Stomach (tissue), 9 donors: ENCODE data around the gene MBD4. TPM values are rescaled to one million over a fixed set of nuclear protein-coding genes. Genes with fewer than 3 reads are reported as not detected.

Source experiments
- DNase-seq, 2 donors: peaks; one replicate each; pipeline versions ENCODE4 v3.0.0 to v3.0.0-alpha.2; 2013 to 2019
- H3K27ac ChIP-seq, 5 donors: fragments of 200-600 bp in 4 of 5; sonication (generic) in 4 of 5; one replicate each; pipeline ENCODE4 v1.5.1; 2013 to 2019; ENCODE audit warnings: mild to moderate bottlenecking in 1 of 5, moderate library complexity in 1 of 5
- H3K27me3 ChIP-seq, 3 donors: fragments of 200-600 bp; sonication (generic); one replicate each; pipeline ENCODE4 v1.5.1; 2017 to 2019; ENCODE audit warnings: mixed run types in 1 of 3
- H3K36me3 ChIP-seq, 4 donors: fragments of 200-600 bp; sonication (generic); 1 replicate in 3 of 4; 2 replicates in 1 of 4; pipeline ENCODE4 v1.5.1; 2016 to 2019
- H3K4me1 ChIP-seq, 4 donors: fragments of 200-600 bp; sonication (generic); one replicate each; pipeline ENCODE4 v1.5.1; 2016 to 2019
- H3K4me3 ChIP-seq, 4 donors: fragments of 200-600 bp; sonication (generic) in 3 of 4; one replicate each; pipeline ENCODE4 v1.5.1; 2016 to 2019; ENCODE audit warnings: mild to moderate bottlenecking in 1 of 4
- H3K9me3 ChIP-seq, 4 donors: fragments of 200-600 bp; sonication (generic); one replicate each; pipeline ENCODE4 v1.5.1; 2016 to 2019
- EP300 ChIP-seq: sonication (generic); formaldehyde crosslinking; IDR thresholded peaks from one replicate; pipeline ENCODE4 v1.6.1; 2017; ENCODE audit warnings: antibody characterized with exemption
- POLR2A ChIP-seq, 4 donors: fragments of 450-650 bp; IDR thresholded peaks; one replicate each; pipeline ENCODE4 v1.6.1; 2016; ENCODE audit warnings: antibody characterized with exemption in 4 of 4, control low read depth in 2 of 4, mild to moderate bottlenecking in 1 of 4, moderate library complexity in 1 of 4
- POLR2AphosphoS5 ChIP-seq, 3 donors: sonication (generic); formaldehyde crosslinking; IDR thresholded peaks; one replicate each; pipeline ENCODE4 v1.6.1; 2016; ENCODE audit warnings: antibody characterized with exemption in 3 of 3
- WGBS, 5 donors: extraction: QIAGEN DNeasy Blood & Tissue Kit in 3 of 5; methylation state at CpG; one replicate each; pipeline versions ENCODE4 v1.1.5 to v1.1.7; 2013 to 2018; 5-methylcytosine and 5-hydroxymethylcytosine counted together
- intact Hi-C: fragments of 100-400 bp; cut with DNase I; formaldehyde crosslinking; loops from one replicate; pipeline ENCODE4 v1.15.1; 2023; ENCODE audit warnings: low total_unique reads
- polyA plus RNA-seq, 3 donors: library from polyadenylated mRNA; stranded (reverse); fragments of 200-250 nt; gene quantifications; one replicate each; pipeline ENCODE4 v1.2.3, GENCODE V29; 2013
- total RNA-seq, 5 donors: library from RNA; depleted of rRNA; stranded (reverse); fragments of >200 nt; gene quantifications; one replicate each; pipeline versions ENCODE4 v1.1.0 to v1.2.3, GENCODE V29; 2014 to 2016
- TF ChIP-seq, protein P1 (sequence below), 7 experiments: fragments of 450-650 bp in 4 of 7; fragments of 200-600 bp in 3 of 7; sonication (generic) in 3 of 7; IDR thresholded peaks; one replicate each; pipeline ENCODE4 v1.5.1; 2016 to 2019; ENCODE audit warnings: antibody characterized with exemption in 7 of 7, control low read depth in 2 of 7, mild to moderate bottlenecking in 1 of 7
- donor health status: healthy with polysubstance abuse.
- donor health status: Bipolar disorder and iron deficiency.
- donor health status: healthy.

MBD4 gene
- total and polyA plus RNA-seq, 8 donors: 5.8 to 74.1 (median 21.7) TPM

DNA sequence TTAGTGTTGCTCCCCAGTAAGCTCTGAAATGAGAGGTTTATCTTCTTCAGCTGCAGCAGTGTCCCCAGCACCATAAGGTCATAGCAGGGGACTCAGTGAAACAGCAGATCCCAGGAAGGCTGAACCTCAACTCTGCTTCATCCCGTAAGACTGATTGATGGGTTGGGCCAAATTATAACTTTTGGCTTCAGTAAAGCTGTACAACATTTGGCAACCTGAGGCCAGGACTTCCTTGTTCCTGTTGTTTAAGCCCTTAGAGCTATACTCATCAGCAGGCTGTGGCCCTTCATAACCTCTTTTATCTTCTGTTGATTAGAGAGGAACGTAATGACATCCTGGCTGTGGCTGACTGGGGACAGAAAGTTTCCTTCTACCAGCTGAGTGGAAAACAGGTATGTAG lies 29.3 kb upstream of the MBD4 start:
- TF ChIP-seq EP300 (no peak), POLR2AphosphoS5 (IDR thresholded peaks at IDR 0.05) (peak in 1 of 3 donors; percentile 68)
- TF ChIP-seq, protein P1, sequence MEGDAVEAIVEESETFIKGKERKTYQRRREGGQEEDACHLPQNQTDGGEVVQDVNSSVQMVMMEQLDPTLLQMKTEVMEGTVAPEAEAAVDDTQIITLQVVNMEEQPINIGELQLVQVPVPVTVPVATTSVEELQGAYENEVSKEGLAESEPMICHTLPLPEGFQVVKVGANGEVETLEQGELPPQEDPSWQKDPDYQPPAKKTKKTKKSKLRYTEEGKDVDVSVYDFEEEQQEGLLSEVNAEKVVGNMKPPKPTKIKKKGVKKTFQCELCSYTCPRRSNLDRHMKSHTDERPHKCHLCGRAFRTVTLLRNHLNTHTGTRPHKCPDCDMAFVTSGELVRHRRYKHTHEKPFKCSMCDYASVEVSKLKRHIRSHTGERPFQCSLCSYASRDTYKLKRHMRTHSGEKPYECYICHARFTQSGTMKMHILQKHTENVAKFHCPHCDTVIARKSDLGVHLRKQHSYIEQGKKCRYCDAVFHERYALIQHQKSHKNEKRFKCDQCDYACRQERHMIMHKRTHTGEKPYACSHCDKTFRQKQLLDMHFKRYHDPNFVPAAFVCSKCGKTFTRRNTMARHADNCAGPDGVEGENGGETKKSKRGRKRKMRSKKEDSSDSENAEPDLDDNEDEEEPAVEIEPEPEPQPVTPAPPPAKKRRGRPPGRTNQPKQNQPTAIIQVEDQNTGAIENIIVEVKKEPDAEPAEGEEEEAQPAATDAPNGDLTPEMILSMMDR (IDR thresholded peaks at IDR 0.05): no peak
- H3K36me3 ChIP-seq: peaks cover 7 to 73% (median 49%) of the 10 kb centered on the region in 4 donors
- 26 to 61% (median 31%) methylated on average over 2 of the region's 2 CpGs for WGBS, 5 donors
- H3K4me3 ChIP-seq: no peak overlapping the region
- no peaks in the 10 kb centered on the region for H3K27me3 ChIP-seq
- intact Hi-C loops: no loop called here
- H3K4me1 ChIP-seq: peaks cover 0 to 15% (median 7%) of the 10 kb centered on the region in 4 donors
- H3K9me3 ChIP-seq: no peaks in the 10 kb centered on the region
- H3K27ac ChIP-seq: peak overlapping the region in 2 of 5 donors; percentile 35 to 56
- DNase-seq: peak in 1 of 2 donors; percentile 41

DNA sequence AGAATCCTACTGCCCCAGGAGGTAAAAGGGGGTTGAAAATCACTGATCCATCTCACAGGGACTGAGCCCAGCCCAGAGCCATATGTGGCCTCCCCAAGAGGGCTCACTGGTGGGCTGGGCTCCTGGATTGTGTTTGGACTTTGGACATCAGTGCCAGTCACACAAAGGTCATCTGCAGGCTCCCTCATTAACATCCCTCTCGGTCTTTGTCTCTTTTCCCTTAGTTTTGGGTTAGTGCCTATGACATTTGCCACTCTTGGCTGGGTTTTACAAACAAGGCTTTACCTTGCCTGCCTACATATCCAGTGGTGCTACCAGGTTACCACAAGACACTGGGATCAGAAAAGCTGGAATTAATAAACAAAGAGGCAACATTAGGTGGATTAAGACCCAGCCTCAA lies 28.2 kb upstream of the MBD4 start:
- peaks cover 7 to 77% (median 55%) of the 10 kb centered on the region in 4 donors for H3K36me3 ChIP-seq
- H3K4me3 ChIP-seq: no peak overlapping the region
- TF ChIP-seq POLR2AphosphoS5 (IDR thresholded peaks at IDR 0.05) (no peak), EP300 (no peak), POLR2A (IDR thresholded peaks at IDR 0.05) (no peak)
- TF ChIP-seq, protein P1 (IDR thresholded peaks at IDR 0.05): no peak
- no peak for DNase-seq
- H3K4me1 ChIP-seq: peaks cover 0 to 15% (median 7%) of the 10 kb centered on the region in 4 donors
- intact Hi-C loops: no loop called here
- H3K27ac ChIP-seq: peak overlapping the region in 1 of 5 donors; percentile 35
- no peaks in the 10 kb centered on the region for H3K27me3 ChIP-seq
- 68 to 100% (median 76%) methylated on average over 1 of the region's 1 CpG for WGBS, 5 donors
- H3K9me3 ChIP-seq: no peaks in the 10 kb centered on the region

DNA sequence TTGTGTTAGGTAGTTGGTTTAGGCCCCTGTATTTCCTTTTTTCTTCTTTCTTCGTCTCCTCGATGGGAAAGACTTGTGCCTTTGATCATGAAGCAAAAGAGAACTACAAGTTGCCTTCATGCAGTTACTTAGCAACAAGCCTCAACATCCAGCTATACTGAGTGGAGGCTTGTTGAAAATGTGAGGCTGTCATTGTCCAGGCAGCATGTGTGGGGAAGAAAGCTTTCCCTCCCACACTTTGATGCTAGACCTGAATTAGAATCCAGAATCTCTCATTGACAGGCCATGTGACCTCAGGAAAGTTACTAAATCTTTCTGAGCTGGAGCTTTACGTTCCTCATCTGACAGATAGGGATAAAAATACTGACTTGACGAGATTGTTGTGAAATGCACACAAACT lies 24.0 kb upstream of the MBD4 start:
- DNase-seq: no peak
- Histone ChIP-seq H3K27me3 (no peaks in the 10 kb centered on the region), H3K4me1 (peaks cover 0 to 14% (median 3%) of the 10 kb centered on the region in 4 donors), H3K36me3 (peaks cover 3 to 63% (median 45%) of the 10 kb centered on the region in 4 donors), H3K27ac (no peak overlapping the region), H3K4me3 (no peak overlapping the region), H3K9me3 (no peaks in the 10 kb centered on the region)
- 81 to 96% (median 91%) methylated on average over 4 of the region's 4 CpGs for WGBS, 5 donors
- intact Hi-C loops: no loop called here
- TF ChIP-seq POLR2A (IDR thresholded peaks at IDR 0.05) (no peak), EP300 (no peak), POLR2AphosphoS5 (IDR thresholded peaks at IDR 0.05) (no peak)
- TF ChIP-seq, protein P1 (IDR thresholded peaks at IDR 0.05): no peak

DNA sequence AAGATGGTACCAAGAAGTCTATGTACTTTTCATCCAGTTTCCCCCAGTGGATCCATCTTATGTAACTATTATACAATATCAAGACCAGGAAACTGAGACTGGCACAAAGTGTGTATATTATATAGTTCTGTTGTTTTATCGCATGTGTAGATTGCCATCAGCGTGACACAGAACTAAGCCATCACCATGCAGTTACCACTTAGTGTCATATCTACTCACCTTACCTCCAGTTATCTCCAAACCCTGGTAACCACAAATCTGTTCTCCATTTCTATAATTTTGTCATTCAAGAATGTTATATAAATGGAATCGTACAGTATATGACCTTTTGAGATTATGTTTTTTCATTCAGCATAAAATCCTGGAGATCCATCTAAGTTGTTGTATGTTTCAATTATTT lies 23.3 kb upstream of the MBD4 start:
- 89 to 98% (median 93%) methylated on average over 3 of the region's 3 CpGs for WGBS, 5 donors

More for the DNA sequence above, 23.3 kb upstream of the MBD4 start:
- TF ChIP-seq EP300: no peak
- no peak for TF ChIP-seq POLR2AphosphoS5 (IDR thresholded peaks at IDR 0.05)
- TF ChIP-seq POLR2A (IDR thresholded peaks at IDR 0.05): no peak
- TF ChIP-seq, protein P1 (IDR thresholded peaks at IDR 0.05): no peak
- peaks cover 3 to 63% (median 50%) of the 10 kb centered on the region in 4 donors for H3K36me3 ChIP-seq
- H3K4me1 ChIP-seq: peaks cover 0 to 9% (median 2%) of the 10 kb centered on the region in 4 donors
- H3K4me3 ChIP-seq: no peak overlapping the region
- intact Hi-C loops: no loop called here
- H3K9me3 ChIP-seq: no peaks in the 10 kb centered on the region
- no peak for DNase-seq
- no peaks in the 10 kb centered on the region for H3K27me3 ChIP-seq
- no peak overlapping the region for H3K27ac ChIP-seq
